ENCODE data around the gene NTN3.
A peak's percentile ranks its signal among the peaks of the same experiment; 100 is the strongest.
"Not testable (repeated sequence)": the region's sequence is repeated elsewhere in the genome, so short reads cannot be mapped to it uniquely, and the experiment has no call there.

Gene NTN3

GRCh38 chr16:2441143-2441804 lies 29.8 kb upstream of the NTN3 start:
- DNase-seq = not testable (repeated sequence)

GRCh38 chr16:2443555-2443954 lies 27.5 kb upstream of the NTN3 start:
- no peak for DNase-seq

GRCh38 chr16:2447920-2448583 lies 23.0 kb upstream of the NTN3 start:
- no peak for DNase-seq

- no peak for DNase-seq
Measured at GRCh38 chr16:2449118-2449517, 22.0 kb upstream of the NTN3 start.

- DNase-seq = no peak
Measured at GRCh38 chr16:2450535-2450934, 20.6 kb upstream of the NTN3 start.

GRCh38 chr16:2450975-2451381 lies 20.1 kb upstream of the NTN3 start:
- DNase-seq = no peak

- DNase-seq = no peak
Measured at GRCh38 chr16:2451851-2452320, 19.2 kb upstream of the NTN3 start.

GRCh38 chr16:2452650-2453049 lies 18.4 kb upstream of the NTN3 start:
- no peak for DNase-seq

GRCh38 chr16:2455081-2455845 lies 15.8 kb upstream of the NTN3 start:
- DNase-seq = no peak

GRCh38 chr16:2456551-2457153 lies 14.4 kb upstream of the NTN3 start:
- no peak for DNase-seq

- DNase-seq = no peak
Measured at GRCh38 chr16:2457267-2457666, 13.8 kb upstream of the NTN3 start.

GRCh38 chr16:2457946-2458345 lies 13.2 kb upstream of the NTN3 start:
- DNase-seq = no peak

- DNase-seq = peak; percentile 36
Measured at GRCh38 chr16:2458887-2459646, 12.0 kb upstream of the NTN3 start.

- DNase-seq = peak; percentile 97
Measured at GRCh38 chr16:2459647-2460390, 11.3 kb upstream of the NTN3 start, which contains the start of gene TEDC2. TSS of gene TEDC2 (plus strand) at chr16:2460109. CDS start at chr16:2460145, 36 bp downstream.

GRCh38 chr16:2460391-2460713 lies 10.7 kb upstream of the NTN3 start:
- no peak for DNase-seq

GRCh38 chr16:2460916-2461315 lies 10.2 kb upstream of the NTN3 start:
- no peak for DNase-seq

GRCh38 chr16:2462031-2462866 lies 8.8 kb upstream of the NTN3 start:
- no peak for DNase-seq

- no peak for DNase-seq
Measured at GRCh38 chr16:2464333-2464732, 6.8 kb upstream of the NTN3 start.

- peak; percentile 26 for DNase-seq
Measured at GRCh38 chr16:2465653-2466415, 5.3 kb upstream of the NTN3 start.
